Liver (tissue), 9 donors: ENCODE measurements around the gene SLC25A21. TPM values are rescaled to one million over a fixed set of nuclear protein-coding genes. Genes with fewer than 3 reads are reported as not detected.

Experiments used
- DNase-seq: peaks from one replicate; pipeline ENCODE4 v3.0.0-alpha.2; 2017; ENCODE audit warnings: low spot score
- H3K27ac ChIP-seq, 2 donors: one replicate each; pipeline ENCODE4 v1.7.0; 2013; ENCODE audit warnings: inconsistent platforms in 2 of 2, low read length in 2 of 2, control low read depth in 1 of 2, low read depth in 1 of 2, mild to moderate bottlenecking in 1 of 2
- H3K27me3 ChIP-seq, 4 donors: one replicate each; pipeline versions ENCODE4 v1.6.1 to v1.7.0; 2013; ENCODE audit warnings: low read length in 3 of 4, inconsistent platforms in 1 of 4, mild to moderate bottlenecking in 1 of 4, moderate library complexity in 1 of 4; ENCODE audit not compliant: control insufficient read depth in 4 of 4, insufficient read depth in 4 of 4
- H3K36me3 ChIP-seq, 4 donors: one replicate each; pipeline versions ENCODE4 v1.6.1 to v1.7.0; 2013; ENCODE audit warnings: low read length in 3 of 4, mild to moderate bottlenecking in 3 of 4, low read depth in 1 of 4, moderate library complexity in 1 of 4; ENCODE audit not compliant: control insufficient read depth in 4 of 4, insufficient read depth in 3 of 4
- H3K4me1 ChIP-seq, 4 donors: one replicate each; pipeline versions ENCODE4 v1.6.1 to v1.7.0; 2013; ENCODE audit warnings: low read length in 3 of 4, mild to moderate bottlenecking in 3 of 4, moderate library complexity in 1 of 4; ENCODE audit not compliant: control insufficient read depth in 4 of 4, insufficient read depth in 4 of 4
- H3K4me3 ChIP-seq, 3 donors: one replicate each; pipeline versions ENCODE4 v1.6.1 to v1.7.0; 2013; ENCODE audit warnings: low read length in 3 of 3, control low read depth in 1 of 3, low read depth in 1 of 3, mild to moderate bottlenecking in 1 of 3
- H3K9ac ChIP-seq, 2 donors: one replicate each; pipeline ENCODE4 v1.7.0; 2013; ENCODE audit warnings: low read length in 2 of 2, mild to moderate bottlenecking in 2 of 2, moderate library complexity in 2 of 2, control low read depth in 1 of 2, low read depth in 1 of 2
- H3K9me3 ChIP-seq, 4 donors: one replicate each; pipeline versions ENCODE4 v1.6.1 to v1.7.0; 2013; ENCODE audit warnings: low read length in 3 of 4; ENCODE audit not compliant: control insufficient read depth in 4 of 4
- CTCF ChIP-seq: fragments of 150-350 bp; IDR thresholded peaks from 2 replicates; pipeline ENCODE4 v1.5.1; 2017; ENCODE audit warnings: improper control_type of control experiment, low read depth, low read length; ENCODE audit not compliant: missing input control
- FOXA2 ChIP-seq: IDR thresholded peaks from 2 replicates; pipeline ENCODE4 v1.6.1; 2016; ENCODE audit warnings: antibody characterized with exemption
- GABPA ChIP-seq, 2 donors: IDR thresholded peaks in 1 of 2; conservative IDR thresholded peaks in 1 of 2; 2 replicates each; pipeline ENCODE4 v1.6.1; 2016; ENCODE audit warnings: antibody characterized with exemption in 2 of 2, mild to moderate bottlenecking in 1 of 2, moderate library complexity in 1 of 2
- HNF4A ChIP-seq, 2 donors: conservative IDR thresholded peaks; 2 replicates each; pipeline ENCODE4 v1.6.1; 2016; ENCODE audit warnings: antibody characterized with exemption in 2 of 2, mild to moderate bottlenecking in 2 of 2
- HNF4G ChIP-seq: IDR thresholded peaks from 2 replicates; pipeline ENCODE4 v1.6.1; 2016; ENCODE audit warnings: antibody characterized with exemption
- JUND ChIP-seq, 2 donors: IDR thresholded peaks; 2 replicates each; pipeline ENCODE4 v1.6.1; 2016; ENCODE audit warnings: antibody characterized with exemption in 2 of 2
- REST ChIP-seq: IDR thresholded peaks from 2 replicates; pipeline ENCODE4 v1.6.1; 2016; ENCODE audit warnings: antibody characterized with exemption, mild to moderate bottlenecking
- YY1 ChIP-seq: IDR thresholded peaks from 2 replicates; pipeline ENCODE4 v1.6.1; 2016; ENCODE audit warnings: antibody characterized with exemption, mild to moderate bottlenecking
- WGBS: extraction: QIAGEN DNeasy Blood & Tissue Kit; methylation state at CpG from one replicate; pipeline ENCODE4 v1.1.7; 2013; 5-methylcytosine and 5-hydroxymethylcytosine counted together
- polyA plus RNA-seq, 2 donors: library from polyadenylated mRNA; stranded (reverse) in 1 of 2; unstranded in 1 of 2; fragments of 200-250 nt in 1 of 2; fragments of >200 nt in 1 of 2; fragmentation: Nextera tagmentation in 1 of 2; extraction: Ambion mirVana in 1 of 2; gene quantifications; one replicate each; pipeline versions ENCODE4 v1.2.1 to v1.2.3, GENCODE V29; 2013 to 2015
- total RNA-seq, 2 donors: library from RNA; depleted of rRNA; stranded (reverse); fragments of >200 nt; gene quantifications; one replicate each; pipeline ENCODE4 v1.2.3, GENCODE V29; 2014
- donor health status: healthy.
- donor health status: healthy.
- donor health status: healthy.
- donor health status: healthy.
- donor health status: healthy.

The SLC25A21 gene
- total and polyA plus RNA-seq, 4 donors: 0.13 to 24.3 (median 0.23) TPM

- 94% methylated on average over 4 of the region's 4 CpGs for WGBS
- no peaks in the 10 kb centered on the region for H3K9me3 ChIP-seq
- H3K27ac ChIP-seq: no peak overlapping the region
- H3K36me3 ChIP-seq: no peaks in the 10 kb centered on the region
- DNase-seq: no peak
- TF ChIP-seq JUND (IDR thresholded peaks at IDR 0.05) (no peak), GABPA (IDR thresholded peaks at IDR 0.05 in 1 of 2, conservative IDR thresholded peaks at IDR 0.05 in 1 of 2) (no peak), HNF4A (conservative IDR thresholded peaks at IDR 0.05) (no peak)
- H3K9ac ChIP-seq: no peak overlapping the region
- no peaks in the 10 kb centered on the region for H3K4me1 ChIP-seq
- H3K4me3 ChIP-seq: no peak overlapping the region
- peaks cover 0 to 8% (median 0%) of the 10 kb centered on the region in 4 donors for H3K27me3 ChIP-seq
These were observed 490.1 kb downstream of the SLC25A21 start for GRCh38 chr14:36682338-36682737.

GRCh38 chr14:36676236-36676635 is 496.2 kb downstream of the SLC25A21 start:
- DNase-seq: no peak
- TF ChIP-seq FOXA2 (no peak), YY1 (no peak), JUND (IDR thresholded peaks at IDR 0.05) (no peak), CTCF (no peak), HNF4A (conservative IDR thresholded peaks at IDR 0.05) (no peak), GABPA (IDR thresholded peaks at IDR 0.05 in 1 of 2, conservative IDR thresholded peaks at IDR 0.05 in 1 of 2) (no peak), HNF4G (no peak)
- H3K4me3 ChIP-seq: no peak overlapping the region
- no peak overlapping the region for H3K9ac ChIP-seq
- no peak overlapping the region for H3K27ac ChIP-seq
- no peaks in the 10 kb centered on the region for H3K9me3 ChIP-seq
- H3K4me1 ChIP-seq: no peaks in the 10 kb centered on the region
- H3K36me3 ChIP-seq: no peaks in the 10 kb centered on the region
- peaks cover 0 to 15% (median 0%) of the 10 kb centered on the region in 4 donors for H3K27me3 ChIP-seq
- WGBS: 23% methylated on average over 10 of the region's 10 CpGs

DNA sequence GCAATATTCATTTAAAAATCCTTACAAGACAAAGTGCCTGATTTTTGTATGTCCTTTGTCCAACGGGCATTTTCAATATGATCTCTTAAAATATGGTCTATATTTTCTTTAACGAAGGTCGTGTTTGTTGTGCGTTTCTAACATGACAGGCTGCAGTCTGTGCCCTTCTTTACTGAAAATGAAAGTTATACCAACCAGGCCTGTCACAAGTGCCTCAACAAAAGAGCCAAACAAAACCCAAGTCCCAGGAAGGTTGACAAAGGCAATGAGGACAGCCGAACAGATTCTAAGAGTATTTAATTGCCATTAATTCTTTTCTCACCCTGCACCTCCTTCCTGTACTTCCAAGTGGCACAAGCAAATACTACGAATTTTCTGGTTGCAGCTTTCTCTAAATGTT is 496.8 kb downstream of the SLC25A21 start:
- H3K27ac ChIP-seq: no peak overlapping the region
- no peak overlapping the region for H3K9ac ChIP-seq
- WGBS: 60% methylated on average over 6 of the region's 6 CpGs
- no peaks in the 10 kb centered on the region for H3K9me3 ChIP-seq
- H3K27me3 ChIP-seq: peaks cover 0 to 15% (median 0%) of the 10 kb centered on the region in 4 donors
- TF ChIP-seq REST: no peak
- H3K36me3 ChIP-seq: no peaks in the 10 kb centered on the region
- DNase-seq: no peak
- H3K4me3 ChIP-seq: no peak overlapping the region
- H3K4me1 ChIP-seq: no peaks in the 10 kb centered on the region
